Loucy (cell line): ENCODE results near the gene GTF2H2C.
"Not testable (repeated sequence)": the region's sequence is repeated elsewhere in the genome, so short reads cannot be mapped to it uniquely, and the experiment has no call there.

Source experiments
- EZH2phosphoT487 ChIP-seq: fragments of 200-600 bp; IDR thresholded peaks from 2 replicates; pipeline ENCODE4 v1.6.1; 2018; ENCODE audit warnings: antibody characterized with exemption, mild to moderate bottlenecking, moderate library complexity, borderline replicate concordance
- TF ChIP-seq, protein P1 (sequence below): fragments of 200-600 bp; sonication (generic); conservative IDR thresholded peaks from 2 replicates; pipeline ENCODE4 v1.5.1; 2014; ENCODE audit warnings: mild to moderate bottlenecking, antibody characterized with exemption, low read length

DNA sequence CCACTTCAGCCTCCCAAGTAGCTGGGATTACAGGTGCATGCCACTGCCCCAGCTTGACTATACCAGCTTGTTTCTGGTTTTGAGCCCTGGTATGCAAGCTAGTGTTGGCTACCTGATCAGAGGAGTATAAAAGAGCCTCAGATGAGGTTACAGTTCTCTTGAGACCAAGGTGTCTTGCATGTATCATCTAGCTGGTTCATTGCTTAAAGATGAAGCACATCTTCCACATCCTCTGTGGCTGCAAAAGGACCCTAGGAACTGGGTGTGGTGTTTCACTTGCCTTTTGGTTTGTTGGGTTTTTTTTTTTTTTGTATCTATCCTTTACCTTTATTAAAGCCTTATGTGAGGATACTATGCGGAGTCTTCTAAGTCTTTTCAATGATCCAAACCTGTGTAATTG lies 47.8 kb downstream of the GTF2H2C start:
- TF ChIP-seq, protein P1, sequence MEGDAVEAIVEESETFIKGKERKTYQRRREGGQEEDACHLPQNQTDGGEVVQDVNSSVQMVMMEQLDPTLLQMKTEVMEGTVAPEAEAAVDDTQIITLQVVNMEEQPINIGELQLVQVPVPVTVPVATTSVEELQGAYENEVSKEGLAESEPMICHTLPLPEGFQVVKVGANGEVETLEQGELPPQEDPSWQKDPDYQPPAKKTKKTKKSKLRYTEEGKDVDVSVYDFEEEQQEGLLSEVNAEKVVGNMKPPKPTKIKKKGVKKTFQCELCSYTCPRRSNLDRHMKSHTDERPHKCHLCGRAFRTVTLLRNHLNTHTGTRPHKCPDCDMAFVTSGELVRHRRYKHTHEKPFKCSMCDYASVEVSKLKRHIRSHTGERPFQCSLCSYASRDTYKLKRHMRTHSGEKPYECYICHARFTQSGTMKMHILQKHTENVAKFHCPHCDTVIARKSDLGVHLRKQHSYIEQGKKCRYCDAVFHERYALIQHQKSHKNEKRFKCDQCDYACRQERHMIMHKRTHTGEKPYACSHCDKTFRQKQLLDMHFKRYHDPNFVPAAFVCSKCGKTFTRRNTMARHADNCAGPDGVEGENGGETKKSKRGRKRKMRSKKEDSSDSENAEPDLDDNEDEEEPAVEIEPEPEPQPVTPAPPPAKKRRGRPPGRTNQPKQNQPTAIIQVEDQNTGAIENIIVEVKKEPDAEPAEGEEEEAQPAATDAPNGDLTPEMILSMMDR, result not testable (repeated sequence)
- not testable (repeated sequence) for TF ChIP-seq EZH2phosphoT487
